ENCODE data around the gene SLC25A25. TPM values are rescaled to one million over a fixed set of nuclear protein-coding genes. Genes with fewer than 3 reads are reported as not detected.
"Not testable (repeated sequence)": the region's sequence is repeated elsewhere in the genome, so short reads cannot be mapped to it uniquely, and the experiment has no call there.

Gene SLC25A25
- total RNA-seq, 1 experiment from 2014 or later, result 15.5 TPM

DNA sequence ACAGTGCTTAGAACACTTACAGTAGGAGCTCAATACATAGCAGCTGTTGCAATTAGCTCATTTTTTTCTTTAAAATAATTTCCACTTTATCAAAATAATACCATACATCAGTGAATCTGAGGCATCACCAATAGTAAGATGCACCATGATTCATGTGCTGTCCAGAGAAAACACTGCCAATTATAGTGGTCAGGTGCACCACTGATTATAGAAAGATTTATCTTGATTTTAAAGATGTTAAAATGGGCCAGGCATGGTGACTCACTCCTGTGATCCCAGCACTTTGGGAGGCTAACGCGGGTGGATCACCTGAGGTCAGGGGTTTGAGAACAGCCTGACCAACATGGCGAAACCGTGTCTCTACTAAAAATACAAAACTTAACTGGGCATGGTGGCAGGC lies 40.3 kb upstream of the SLC25A25 start:
- peaks cover 7% of the 10 kb centered on the region for H3K4me1 Mint-ChIP-seq (ENCODE audit: insufficient read depth, unreplicated experiment)
- no peak for DNase-seq (ENCODE audit: unreplicated experiment)
- POLR2A ChIA-PET, result interaction anchor here (0.8 to 1.0 kb wide), 2 partner anchors 9 to 26 kb away, joined by 3 to 4 read pairs; no protein-coding TSS in a partner anchor
- no peaks in the 10 kb centered on the region for H3K36me3 Mint-ChIP-seq (ENCODE audit: insufficient read depth, unreplicated experiment)
- H3K27ac Mint-ChIP-seq (ENCODE audit: low read depth, unreplicated experiment), result no peak overlapping the region
- TF ChIP-seq, protein P1, sequence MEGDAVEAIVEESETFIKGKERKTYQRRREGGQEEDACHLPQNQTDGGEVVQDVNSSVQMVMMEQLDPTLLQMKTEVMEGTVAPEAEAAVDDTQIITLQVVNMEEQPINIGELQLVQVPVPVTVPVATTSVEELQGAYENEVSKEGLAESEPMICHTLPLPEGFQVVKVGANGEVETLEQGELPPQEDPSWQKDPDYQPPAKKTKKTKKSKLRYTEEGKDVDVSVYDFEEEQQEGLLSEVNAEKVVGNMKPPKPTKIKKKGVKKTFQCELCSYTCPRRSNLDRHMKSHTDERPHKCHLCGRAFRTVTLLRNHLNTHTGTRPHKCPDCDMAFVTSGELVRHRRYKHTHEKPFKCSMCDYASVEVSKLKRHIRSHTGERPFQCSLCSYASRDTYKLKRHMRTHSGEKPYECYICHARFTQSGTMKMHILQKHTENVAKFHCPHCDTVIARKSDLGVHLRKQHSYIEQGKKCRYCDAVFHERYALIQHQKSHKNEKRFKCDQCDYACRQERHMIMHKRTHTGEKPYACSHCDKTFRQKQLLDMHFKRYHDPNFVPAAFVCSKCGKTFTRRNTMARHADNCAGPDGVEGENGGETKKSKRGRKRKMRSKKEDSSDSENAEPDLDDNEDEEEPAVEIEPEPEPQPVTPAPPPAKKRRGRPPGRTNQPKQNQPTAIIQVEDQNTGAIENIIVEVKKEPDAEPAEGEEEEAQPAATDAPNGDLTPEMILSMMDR (IDR thresholded peaks at IDR 0.05; ENCODE audit: unreplicated experiment), result no peak
- H3K4me3 Mint-ChIP-seq (ENCODE audit: unreplicated experiment), result no peak overlapping the region
- no peaks in the 10 kb centered on the region for H3K9me3 Mint-ChIP-seq (ENCODE audit: unreplicated experiment)
- H3K27me3 Mint-ChIP-seq (ENCODE audit: insufficient read depth, unreplicated experiment), result no peaks in the 10 kb centered on the region
- BruUV-seq (replicated peaks), result no TSS peak
- CTCF ChIA-PET, result interaction anchor here (1.3 to 3.2 kb wide), 3 partner anchors 8 to 84 kb away, joined by 3 to 25 read pairs (median 17); no protein-coding TSS in a partner anchor
- intact Hi-C loops (cut with micrococcal nuclease), result no loop called here

DNA sequence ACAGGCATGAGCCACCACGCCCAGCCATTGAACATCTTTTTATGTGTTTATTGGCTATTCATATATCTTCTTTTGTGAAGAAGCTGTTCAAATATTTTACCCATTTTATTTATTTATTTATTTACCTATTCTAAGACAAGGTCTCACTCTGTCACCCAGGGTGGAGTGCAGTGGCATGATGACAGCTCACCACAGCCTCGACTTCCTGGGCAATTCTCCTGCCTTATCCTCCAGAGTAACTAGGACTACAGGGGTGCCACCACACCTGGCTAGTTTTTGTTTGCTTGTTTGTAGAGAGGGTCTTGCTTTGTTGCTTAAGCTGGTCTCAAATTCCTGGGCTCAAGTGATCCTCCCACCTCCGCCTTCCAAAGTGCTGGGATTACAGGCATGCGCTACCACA lies 34.4 kb upstream of the SLC25A25 start:
- no peaks in the 10 kb centered on the region for H3K4me1 Mint-ChIP-seq (ENCODE audit: insufficient read depth, unreplicated experiment)
- intact Hi-C loops (cut with micrococcal nuclease), result no loop called here
- no peak overlapping the region for H3K27ac Mint-ChIP-seq (ENCODE audit: low read depth, unreplicated experiment)
- CTCF ChIA-PET, result interaction anchor here (0.7 to 5.1 kb wide), 9 partner anchors 17 to 448 kb away, joined by 3 to 172 read pairs (median 8); partner anchors contain the start of gene DPM2
- DNase-seq (ENCODE audit: unreplicated experiment), result no peak
- H3K9me3 Mint-ChIP-seq (ENCODE audit: unreplicated experiment), result no peaks in the 10 kb centered on the region
- H3K4me3 Mint-ChIP-seq (ENCODE audit: unreplicated experiment), result no peak overlapping the region
- TF ChIP-seq, protein P1 (IDR thresholded peaks at IDR 0.05; ENCODE audit: unreplicated experiment), result no peak
- no TSS peak for BruUV-seq (replicated peaks)
- H3K36me3 Mint-ChIP-seq (ENCODE audit: insufficient read depth, unreplicated experiment), result no peaks in the 10 kb centered on the region
- POLR2A ChIA-PET, result interaction anchor here (0.7 to 2.8 kb wide), 4 partner anchors 53 to 1301 kb away, joined by 3 to 15 read pairs (median 4); partner anchors contain the start of gene EEIG1
- H3K27me3 Mint-ChIP-seq (ENCODE audit: insufficient read depth, unreplicated experiment), result no peaks in the 10 kb centered on the region

DNA sequence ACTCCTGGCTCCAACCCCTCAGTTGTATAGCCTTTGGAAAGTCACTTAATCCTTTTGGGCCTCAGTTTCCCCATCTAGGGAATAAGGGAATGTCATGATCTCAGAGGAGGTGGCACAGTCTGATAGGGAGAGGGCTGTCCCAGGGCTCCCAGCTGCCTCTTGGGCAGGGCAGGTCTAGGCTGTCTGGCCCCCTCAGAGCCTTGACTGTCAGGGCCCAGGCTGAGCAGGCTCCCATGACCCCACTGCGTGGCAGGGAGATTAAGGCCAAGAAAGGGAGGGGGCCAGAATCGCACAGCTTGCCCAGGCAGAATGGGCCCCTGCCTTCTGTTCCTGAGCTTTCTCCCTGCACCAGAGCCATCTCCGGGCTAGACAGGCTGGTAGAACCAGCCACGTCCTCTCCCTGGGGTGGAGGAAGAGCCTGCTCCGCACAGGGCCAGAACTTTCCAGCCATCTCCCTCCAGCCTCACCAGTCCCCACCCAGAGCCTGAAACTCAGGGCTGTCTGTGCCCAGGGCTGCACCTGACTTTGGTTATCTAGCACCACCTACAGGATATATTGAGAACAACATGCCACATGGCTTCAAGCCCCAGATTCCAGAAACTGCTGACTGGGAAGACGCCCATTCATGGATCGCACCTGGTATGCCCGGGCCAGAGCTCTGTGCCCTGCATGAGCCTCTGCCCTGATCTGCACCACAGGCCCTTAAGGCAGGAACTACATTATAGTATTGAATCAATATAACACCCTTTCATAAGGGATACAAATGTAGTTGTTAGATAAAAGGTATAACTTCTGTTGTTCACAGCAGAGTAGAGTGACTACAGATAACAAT lies 33.0 kb upstream of the SLC25A25 start:
- Mint-ChIP-seq H3K36me3 (ENCODE audit: insufficient read depth, unreplicated experiment) (no peaks in the 10 kb centered on the region), H3K4me1 (ENCODE audit: insufficient read depth, unreplicated experiment) (no peaks in the 10 kb centered on the region), H3K4me3 (ENCODE audit: unreplicated experiment) (no peak overlapping the region), H3K27me3 (ENCODE audit: insufficient read depth, unreplicated experiment) (no peaks in the 10 kb centered on the region), H3K27ac (ENCODE audit: low read depth, unreplicated experiment) (no peak overlapping the region), H3K9me3 (ENCODE audit: unreplicated experiment) (no peaks in the 10 kb centered on the region)
- intact Hi-C loops (cut with micrococcal nuclease), result loop anchor here (1.0 kb wide), 1 partner anchor 92 kb away; no protein-coding TSS in a partner anchor
- BruUV-seq (replicated peaks), result no TSS peak
- peak; percentile 88 for DNase-seq (ENCODE audit: unreplicated experiment)
- ChIA-PET POLR2A (interaction anchor here (0.7 to 2.8 kb wide), 10 partner anchors 10 to 218 kb away, joined by 3 to 19 read pairs (median 3); partner anchors contain the start of genes EEIG1 and ST6GALNAC6), CTCF (interaction anchor here (0.6 to 5.1 kb wide), 57 partner anchors 9 to 1527 kb away, joined by 3 to 172 read pairs (median 4); partner anchors contain the start of genes DPM2, PIP5KL1 and SLC25A25)
- TF ChIP-seq, protein P1 (IDR thresholded peaks at IDR 0.05; ENCODE audit: unreplicated experiment), result peak; percentile 81

DNA sequence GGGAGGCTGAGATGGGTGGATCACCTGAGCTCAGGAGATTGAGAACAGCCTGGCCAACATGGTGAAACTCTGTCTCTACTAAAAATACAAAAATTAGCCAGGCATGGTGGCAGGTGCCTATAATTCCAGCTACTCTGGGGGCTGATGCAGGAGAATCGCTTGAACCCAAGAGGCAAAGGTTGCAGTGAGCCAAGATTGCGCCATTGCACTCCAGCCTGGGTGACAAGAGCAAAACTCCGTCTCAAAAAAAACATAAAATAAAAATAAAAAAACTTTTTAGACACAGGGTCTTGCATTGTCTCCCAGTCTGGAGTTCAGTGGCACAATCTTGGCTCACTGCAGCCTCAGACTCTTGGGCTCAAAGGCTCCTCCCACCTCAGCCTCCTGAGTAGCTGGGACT lies 31.5 kb upstream of the SLC25A25 start:
- H3K36me3 Mint-ChIP-seq (ENCODE audit: insufficient read depth, unreplicated experiment); H3K27ac Mint-ChIP-seq (ENCODE audit: low read depth, unreplicated experiment); H3K4me3 Mint-ChIP-seq (ENCODE audit: unreplicated experiment); H3K4me1 Mint-ChIP-seq (ENCODE audit: insufficient read depth, unreplicated experiment); POLR2A ChIA-PET; H3K9me3 Mint-ChIP-seq (ENCODE audit: unreplicated experiment); BruUV-seq (replicated peaks); DNase-seq (ENCODE audit: unreplicated experiment); intact Hi-C loops (cut with micrococcal nuclease); H3K27me3 Mint-ChIP-seq (ENCODE audit: insufficient read depth, unreplicated experiment): not testable (repeated sequence)
- CTCF ChIA-PET, result interaction anchor here (0.7 to 5.1 kb wide), 11 partner anchors 10 to 119 kb away, joined by 3 to 172 read pairs (median 11); partner anchors contain the start of gene DPM2

DNA sequence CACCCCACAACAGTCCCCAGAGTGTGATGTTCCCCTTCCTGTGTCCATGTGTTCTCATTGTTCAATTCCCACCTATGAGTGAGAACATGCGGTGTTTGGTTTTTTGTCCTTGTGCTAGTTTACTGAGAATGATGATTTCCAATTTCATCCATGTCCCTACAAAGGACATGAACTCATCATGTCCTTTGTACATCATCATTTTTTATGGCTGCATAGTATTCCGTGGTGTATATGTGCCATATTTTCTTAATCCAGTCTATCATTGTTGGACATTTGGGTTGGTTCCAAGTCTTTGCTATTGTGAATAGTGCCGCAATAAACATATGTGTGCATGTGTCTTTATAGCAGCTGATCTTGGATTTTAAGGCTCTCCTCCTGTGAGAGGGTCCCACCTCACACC lies 27.2 kb upstream of the SLC25A25 start:
- H3K9me3 Mint-ChIP-seq (ENCODE audit: unreplicated experiment); H3K4me3 Mint-ChIP-seq (ENCODE audit: unreplicated experiment); DNase-seq (ENCODE audit: unreplicated experiment); BruUV-seq (replicated peaks); H3K36me3 Mint-ChIP-seq (ENCODE audit: insufficient read depth, unreplicated experiment); H3K27ac Mint-ChIP-seq (ENCODE audit: low read depth, unreplicated experiment); intact Hi-C loops (cut with micrococcal nuclease); H3K27me3 Mint-ChIP-seq (ENCODE audit: insufficient read depth, unreplicated experiment); POLR2A ChIA-PET; H3K4me1 Mint-ChIP-seq (ENCODE audit: insufficient read depth, unreplicated experiment): not testable (repeated sequence)
- CTCF ChIA-PET, result interaction anchor here (4.2 kb wide), 1 partner anchor 98 kb away, joined by 35 read pairs; no protein-coding TSS in a partner anchor
